Endometrial microvascular endothelial cells (primary cell): ENCODE results near the gene MEGF8. TPM values are rescaled to one million over a fixed set of nuclear protein-coding genes. Genes with fewer than 3 reads are reported as not detected.

Experiments used
- in situ Hi-C: cut with HindIII; loops from 2 replicates; pipeline ENCODE4 v1.10.0; 2017; ENCODE audit warnings: low sequenced_read_pairs, low pct_unique_long_range_greater_than_20kb; ENCODE audit errors: inconsistent ontology term
- total RNA-seq: library from RNA; depleted of rRNA; stranded (reverse); fragments of >200 nt; gene quantifications from one replicate; pipeline ENCODE4 v1.2.3, GENCODE V29; 2015; ENCODE audit errors: inconsistent ontology term

MEGF8 gene
- total RNA-seq, 1 donor from 2014 or later = 17.4 TPM

- in situ Hi-C loops = no loop called here
Measured at GRCh38 chr19:42295831-42296525, 29.5 kb upstream of the MEGF8 start.

- in situ Hi-C loops = no loop called here
Measured at GRCh38 chr19:42297039-42297438, 28.4 kb upstream of the MEGF8 start.

GRCh38 chr19:42301646-42302203 lies 23.7 kb upstream of the MEGF8 start, which contains the start of gene PRR19:
Gene PRR19 (plus strand): TSS chr19:42302132. CDS start chr19:42309585, 7,453 bp downstream.
- in situ Hi-C loops = no loop called here

- in situ Hi-C loops = no loop called here
Measured at GRCh38 chr19:42303101-42303464, 22.4 kb upstream of the MEGF8 start.

DNA sequence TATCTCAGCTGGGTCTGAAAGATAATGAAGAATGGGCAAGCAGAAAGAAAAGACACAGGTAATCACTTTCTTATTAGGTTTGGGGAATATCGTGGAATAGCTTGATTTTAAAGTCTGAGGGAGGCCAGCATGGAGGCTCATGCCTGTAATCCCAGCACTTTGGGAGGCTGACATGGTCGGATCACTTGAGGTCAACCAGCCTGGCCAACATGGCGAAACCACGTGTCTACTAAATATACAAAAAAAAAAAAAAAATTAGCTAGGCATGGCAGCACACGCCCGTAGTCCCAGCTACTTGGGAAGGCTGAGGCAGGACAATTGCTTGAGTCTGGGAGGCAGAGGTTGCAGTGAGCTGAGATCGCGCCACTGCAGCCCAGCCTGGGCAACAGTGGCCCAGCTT lies 21.6 kb upstream of the MEGF8 start:
- in situ Hi-C loops = no loop called here

DNA sequence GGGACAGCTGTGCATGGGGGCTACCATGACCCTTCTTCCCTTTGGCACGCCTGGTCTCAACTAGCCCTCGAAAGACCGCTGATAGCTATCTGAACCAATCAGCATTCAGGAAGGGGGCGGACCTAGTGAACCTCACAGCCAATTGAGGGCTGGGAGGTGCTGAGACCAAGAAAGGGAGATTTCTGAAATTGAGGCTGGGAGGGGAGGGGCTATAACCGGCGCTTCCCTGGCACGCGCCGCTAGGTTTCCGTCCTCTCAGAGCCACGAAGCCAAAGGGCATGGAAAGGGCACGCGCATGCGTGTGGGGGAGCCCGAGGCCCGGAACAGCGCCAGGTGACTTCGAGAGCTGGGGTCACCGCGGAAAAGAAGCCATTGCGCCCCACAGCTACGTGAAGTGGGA lies 18.8 kb upstream of the MEGF8 start:
- in situ Hi-C loops = no loop called here

GRCh38 chr19:42309686-42310085 lies 15.7 kb upstream of the MEGF8 start:
- in situ Hi-C loops = no loop called here

GRCh38 chr19:42311657-42312056 lies 13.8 kb upstream of the MEGF8 start:
- in situ Hi-C loops = no loop called here

GRCh38 chr19:42312370-42312769 lies 13.1 kb upstream of the MEGF8 start:
- in situ Hi-C loops = no loop called here

DNA sequence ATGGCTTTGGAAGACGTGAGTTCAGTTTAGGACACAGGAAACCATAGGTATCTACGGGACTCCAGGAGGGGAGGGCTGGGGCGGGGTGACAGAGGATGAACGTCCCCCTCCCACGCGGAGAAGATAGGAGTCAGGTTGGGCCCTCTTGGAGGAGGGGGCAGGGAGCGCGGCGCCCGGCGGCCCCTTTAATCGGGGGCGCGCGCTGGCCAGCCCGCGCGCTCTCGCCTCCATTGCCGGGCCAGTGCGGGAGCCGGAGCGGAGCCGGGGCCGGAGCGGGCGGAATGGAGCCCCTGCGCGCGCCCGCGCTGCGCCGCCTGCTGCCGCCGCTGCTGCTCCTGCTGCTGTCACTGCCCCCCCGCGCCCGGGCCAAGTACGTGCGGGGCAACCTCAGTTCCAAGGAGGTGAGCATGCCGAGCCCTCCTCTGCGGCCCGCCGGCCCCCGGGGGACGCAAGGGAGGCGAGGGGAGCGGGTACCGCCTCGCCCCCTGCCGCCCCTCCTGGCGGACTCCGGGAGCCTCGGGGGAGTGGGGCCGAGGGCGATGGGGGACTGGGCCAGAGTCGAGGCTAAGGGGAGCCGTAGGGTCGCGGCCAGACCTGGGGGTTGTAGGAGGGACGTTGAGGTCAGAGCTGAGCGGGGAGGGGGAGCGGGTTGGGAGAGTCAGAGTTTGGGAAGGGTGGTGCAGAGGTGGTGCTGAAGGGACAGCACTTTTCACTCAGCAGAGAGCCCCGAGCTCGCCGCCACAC lies 12.2 kb upstream of the MEGF8 start, which contains the start of gene TMEM145:
Gene TMEM145, plus strand, starts transcription at position 214 of the 744 bp plus-strand sequence. Its CDS starts 68 bp downstream, at position 282.
- in situ Hi-C loops = no loop called here

DNA sequence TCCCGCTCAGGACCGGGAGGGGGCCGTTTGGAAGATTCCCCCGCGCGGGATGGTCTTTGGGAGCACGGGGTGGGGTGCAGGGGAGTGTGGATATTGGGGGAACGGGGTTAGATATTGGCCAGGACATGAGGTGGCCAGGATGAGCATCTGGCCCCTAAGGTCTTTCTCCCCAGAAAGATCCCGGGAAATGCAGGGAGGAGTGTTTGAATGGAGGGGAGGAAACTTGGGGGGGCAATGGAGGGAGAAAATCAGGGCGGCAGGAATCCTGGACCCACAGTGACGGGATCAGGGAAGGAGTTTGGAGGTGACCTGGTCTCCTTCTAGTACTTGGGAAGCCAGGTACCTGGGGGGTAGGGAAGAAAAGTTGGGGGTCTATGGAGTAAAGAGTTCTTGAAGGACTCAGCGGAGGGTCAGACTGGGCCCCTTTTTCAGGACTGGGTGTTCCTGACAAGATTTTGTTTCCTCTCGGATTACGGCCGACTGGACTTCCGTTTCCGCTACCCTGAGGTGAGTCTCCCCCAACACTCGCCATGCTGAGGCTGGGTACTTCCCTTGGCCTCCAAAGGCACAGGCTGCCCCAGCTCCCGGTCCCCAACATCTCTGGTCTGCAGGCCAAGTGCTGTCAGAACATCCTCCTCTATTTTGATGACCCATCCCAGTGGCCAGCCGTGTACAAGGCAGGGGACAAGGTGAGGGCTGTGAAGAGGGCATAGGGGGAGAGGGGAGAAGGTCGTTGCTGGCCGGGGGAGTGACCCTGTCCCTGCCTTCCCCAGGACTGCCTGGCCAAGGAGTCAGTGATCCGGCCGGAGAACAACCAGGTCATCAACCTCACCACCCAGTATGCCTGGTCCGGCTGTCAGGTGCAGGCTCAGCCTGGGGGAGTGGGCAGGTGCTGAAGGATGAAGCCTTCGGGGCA lies 11.3 kb upstream of the MEGF8 start:
- in situ Hi-C loops = no loop called here

GRCh38 chr19:42315024-42315423 lies 10.4 kb upstream of the MEGF8 start:
- in situ Hi-C loops = no loop called here

GRCh38 chr19:42316223-42317211 lies 8.9 kb upstream of the MEGF8 start:
- in situ Hi-C loops = no loop called here

- in situ Hi-C loops = no loop called here
Measured at GRCh38 chr19:42317535-42317934, 7.9 kb upstream of the MEGF8 start.

DNA sequence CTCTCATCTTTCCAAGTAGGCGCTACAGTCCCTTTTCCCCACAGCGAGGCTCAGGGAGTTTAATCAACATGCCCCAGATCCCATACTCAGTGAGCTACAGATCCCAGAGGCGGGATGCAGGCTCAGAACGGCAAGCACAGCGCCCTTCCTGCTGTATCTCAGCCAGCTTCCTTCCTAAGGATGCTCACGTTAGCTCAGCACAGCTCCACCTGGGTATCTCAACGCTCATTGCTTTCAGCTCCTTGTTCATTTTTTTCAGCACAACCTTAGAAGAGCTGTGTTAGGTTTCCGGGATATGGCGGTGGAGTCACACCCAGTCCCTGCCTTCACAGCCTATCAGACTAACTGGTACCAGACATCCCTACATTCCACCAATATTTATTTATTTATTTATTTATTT lies 3.1 kb upstream of the MEGF8 start:
- in situ Hi-C loops = no loop called here

GRCh38 chr19:42323473-42323851 lies 2.0 kb upstream of the MEGF8 start:
- in situ Hi-C loops = no loop called here

GRCh38 chr19:42323852-42324654 lies 1.4 kb upstream of the MEGF8 start:
- in situ Hi-C loops = no loop called here
